GM19324 (cell line): ENCODE results near the gene ING2.
"Not testable (repeated sequence)": the region's sequence is repeated elsewhere in the genome, so short reads cannot be mapped to it uniquely, and the experiment has no call there.

Source experiments
- ATAC-seq: cut with Tn5 transposase; IDR thresholded peaks from one replicate; pipeline ENCODE4 v1.9.1; 2021; ENCODE audit warnings: mild to moderate bottlenecking, moderate library complexity; ENCODE audit not compliant: unreplicated experiment, low FRiP score

Gene ING2

DNA sequence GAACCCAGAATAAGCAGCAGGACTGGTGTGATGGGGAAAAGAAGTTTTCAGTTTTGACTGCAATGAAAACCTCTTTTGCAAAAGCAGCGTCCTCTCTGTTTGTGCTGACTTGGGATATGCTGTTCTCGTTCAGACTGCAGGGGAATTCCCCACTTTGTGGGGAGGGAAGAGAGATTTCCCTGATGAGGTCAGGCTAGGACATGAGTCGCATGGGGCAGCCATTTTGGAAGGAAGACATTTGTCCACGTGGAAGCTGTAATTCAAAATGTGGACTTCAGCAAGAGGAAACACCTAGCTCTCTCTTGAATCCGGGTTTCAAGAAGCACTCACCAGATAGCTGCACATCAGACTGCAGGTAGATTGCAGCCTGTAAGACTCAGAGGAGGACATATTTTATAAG, 39.3 kb downstream of the ING2 start:
- no peak for ATAC-seq

DNA sequence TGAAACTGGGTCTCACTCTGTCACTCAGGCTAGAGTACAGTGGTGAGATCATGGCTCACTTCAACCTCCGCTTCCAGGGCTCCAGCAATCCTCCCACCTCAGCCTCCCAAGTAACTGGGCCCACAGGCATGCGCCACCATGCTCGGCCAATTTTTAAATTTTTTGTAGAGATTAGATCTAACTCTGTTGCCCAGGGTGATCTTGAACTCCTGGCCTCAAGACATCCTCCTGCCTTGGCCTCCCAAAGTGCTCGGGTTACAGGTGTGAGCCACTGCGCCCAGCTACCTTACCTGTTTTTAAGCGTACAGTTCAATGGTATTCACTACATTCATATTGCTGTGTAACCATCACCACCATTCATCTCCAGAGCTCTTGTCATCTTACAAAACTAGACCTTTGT, 41.5 kb downstream of the ING2 start:
- no peak for ATAC-seq

DNA sequence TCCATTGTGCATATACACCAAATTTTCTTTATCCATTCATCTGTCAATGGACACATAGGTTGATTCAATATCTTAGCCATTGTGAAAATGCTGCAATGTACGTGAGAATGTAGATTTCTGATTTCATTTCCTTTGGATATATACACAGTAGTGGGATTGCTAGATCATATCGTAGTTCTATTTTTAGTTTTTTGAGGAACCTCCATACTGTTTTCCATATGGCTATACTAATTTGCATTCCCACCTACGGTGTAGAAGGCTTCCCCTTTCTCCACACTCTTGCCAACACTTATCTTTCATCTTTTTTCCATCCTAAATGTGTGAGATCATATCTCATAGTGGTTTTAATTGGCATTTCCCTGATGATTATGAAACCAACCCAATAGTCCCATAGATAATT, 43.4 kb downstream of the ING2 start:
- ATAC-seq: no peak

DNA sequence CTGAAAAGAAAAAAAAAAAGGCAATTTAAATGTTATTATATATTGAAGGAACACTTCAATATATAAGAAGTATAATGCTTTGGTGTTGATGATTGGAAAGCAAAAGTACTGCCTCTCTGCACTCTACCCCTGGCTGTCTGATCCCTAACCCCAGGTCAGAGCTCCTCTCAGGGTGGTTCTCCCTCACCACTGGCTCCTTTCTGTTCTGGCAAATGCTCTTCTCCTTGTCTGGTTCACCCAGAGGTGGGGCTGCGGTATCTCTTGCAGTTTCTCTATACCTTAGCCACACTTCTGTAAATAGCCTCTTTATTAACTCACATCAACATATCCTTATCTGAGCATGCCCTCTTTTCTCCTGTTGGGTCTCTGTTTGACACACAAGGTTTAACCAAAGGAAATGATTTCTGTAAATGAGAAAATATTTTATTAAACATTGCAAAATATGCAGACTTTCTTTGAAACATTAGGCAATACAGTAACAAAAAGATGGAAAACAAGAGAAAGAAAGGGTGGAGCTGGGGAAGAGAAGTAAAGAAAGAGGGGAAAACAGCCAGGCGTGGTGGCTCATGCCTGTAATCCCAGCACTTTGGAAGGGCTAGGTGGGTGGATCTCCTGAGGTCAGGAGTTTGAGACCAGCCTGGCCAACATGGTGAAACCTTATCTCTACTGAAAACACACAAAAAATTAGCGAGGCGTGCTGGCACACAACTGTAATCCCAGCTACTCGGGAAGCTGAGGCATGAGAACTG, 45.7 kb downstream of the ING2 start:
- ATAC-seq: no peak

DNA sequence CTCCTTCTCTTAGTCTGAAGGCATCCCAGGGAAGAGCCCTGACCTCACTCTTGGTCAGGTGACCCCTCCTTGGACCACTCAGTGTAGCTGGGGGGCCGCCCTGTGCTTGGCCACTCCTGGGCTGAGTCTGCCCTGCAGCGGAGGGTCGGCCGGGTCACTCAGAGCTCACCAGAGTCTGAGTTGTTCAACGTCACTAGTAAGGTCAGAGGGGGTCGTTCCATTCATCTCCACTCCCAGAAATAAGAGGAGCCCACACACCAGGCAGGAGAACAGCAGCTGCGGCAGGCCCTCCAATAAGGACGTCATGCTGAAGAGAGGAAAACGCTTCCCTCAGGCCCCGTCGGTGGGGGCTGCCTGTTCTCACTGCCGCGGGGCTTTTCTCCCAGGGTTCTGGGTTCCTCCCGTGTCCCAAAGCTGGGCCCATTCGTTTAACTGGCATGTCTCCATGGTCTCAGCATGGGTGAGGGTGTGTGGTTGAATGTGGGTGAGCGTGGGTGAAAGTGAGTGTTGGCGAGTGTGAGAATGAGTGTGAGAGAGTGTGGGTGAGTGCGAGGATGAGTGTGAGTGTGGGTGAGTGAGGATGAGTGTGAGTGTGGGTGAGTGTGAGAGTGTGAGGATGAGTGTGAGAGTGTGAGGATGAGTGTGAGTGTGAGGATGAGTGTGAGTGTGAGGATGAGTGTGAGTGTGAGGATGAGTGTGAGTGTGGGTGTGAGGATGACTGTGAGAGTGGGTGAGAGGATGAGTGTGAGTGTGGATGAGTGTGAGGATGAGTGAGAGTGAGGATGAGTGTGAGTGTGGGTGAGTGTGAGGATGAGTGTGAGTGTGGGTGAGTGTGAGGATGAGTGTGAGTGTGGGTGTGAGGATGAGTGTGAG, 47.7 kb downstream of the ING2 start:
- ATAC-seq: no peak

DNA sequence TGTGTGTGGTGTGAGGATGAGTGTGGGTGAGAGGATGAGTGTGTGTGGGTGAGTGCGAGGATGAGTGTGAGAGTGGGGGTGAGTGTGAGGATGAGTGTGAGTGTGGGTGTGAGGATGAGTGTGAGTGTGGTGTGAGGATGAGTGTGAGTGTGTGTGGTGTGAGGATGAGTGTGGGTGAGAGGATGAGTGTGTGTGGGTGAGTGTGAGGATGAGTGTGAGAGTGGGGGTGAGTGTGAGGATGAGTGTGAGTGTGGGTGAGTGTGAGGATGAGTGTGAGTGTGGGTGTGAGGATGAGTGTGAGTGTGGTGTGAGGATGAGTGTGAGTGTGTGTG, 48.3 kb downstream of the ING2 start:
- not testable (repeated sequence) for ATAC-seq

DNA sequence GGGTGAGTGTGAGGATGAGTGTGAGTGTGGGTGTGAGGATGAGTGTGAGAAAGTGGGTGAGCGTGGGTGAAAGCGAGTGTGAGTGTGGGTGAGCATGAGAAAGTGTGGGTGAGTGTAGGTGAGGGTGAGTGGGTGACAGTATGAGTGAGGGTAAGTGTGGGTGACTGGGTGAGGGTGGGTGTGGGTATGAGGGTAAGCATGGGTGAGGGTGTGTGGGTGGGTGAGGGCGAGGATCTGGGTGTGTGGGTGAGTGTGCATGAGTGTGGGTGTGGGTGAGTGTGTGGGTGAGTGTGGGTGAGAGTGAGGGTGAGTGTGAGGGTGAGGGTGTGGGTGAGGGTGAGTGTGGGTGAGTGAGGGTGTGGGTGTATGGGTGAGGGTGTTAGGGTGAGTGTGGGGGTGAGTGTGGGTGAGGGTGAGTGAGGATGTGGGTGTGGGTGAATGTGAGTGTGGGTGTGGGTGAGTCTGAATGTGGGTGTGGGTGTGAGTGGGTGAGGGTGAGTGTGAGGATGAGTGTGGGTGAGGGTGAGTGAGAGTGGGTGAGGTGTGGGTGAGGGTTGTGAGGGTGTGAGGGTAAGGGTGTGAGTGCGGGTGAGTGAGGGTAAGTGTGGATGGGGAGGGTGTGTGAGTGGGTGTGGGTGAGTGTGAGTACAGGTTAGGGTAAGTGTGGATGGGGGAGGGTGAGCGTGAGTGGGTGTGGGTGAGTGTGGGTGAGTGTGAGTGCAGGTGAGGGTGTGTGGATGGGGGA, 48.9 kb downstream of the ING2 start:
- ATAC-seq: no peak

DNA sequence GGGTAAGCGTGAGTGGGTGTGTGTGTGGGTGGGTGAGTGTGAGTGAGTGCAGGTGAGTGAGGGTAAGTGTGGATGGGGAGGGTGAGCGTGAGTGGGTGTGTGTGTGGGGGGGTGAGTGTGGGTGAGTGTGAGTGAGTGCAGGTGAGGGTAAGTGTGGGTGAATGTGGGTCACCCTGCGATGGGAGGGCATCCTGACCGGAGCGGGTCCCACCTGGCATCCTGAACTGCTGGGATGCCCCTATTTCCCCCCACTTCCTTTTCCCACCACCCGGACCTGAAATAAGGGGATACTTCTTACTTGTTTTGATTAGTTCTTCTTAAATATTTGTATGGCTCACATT, 49.5 kb downstream of the ING2 start:
- no peak for ATAC-seq

DNA sequence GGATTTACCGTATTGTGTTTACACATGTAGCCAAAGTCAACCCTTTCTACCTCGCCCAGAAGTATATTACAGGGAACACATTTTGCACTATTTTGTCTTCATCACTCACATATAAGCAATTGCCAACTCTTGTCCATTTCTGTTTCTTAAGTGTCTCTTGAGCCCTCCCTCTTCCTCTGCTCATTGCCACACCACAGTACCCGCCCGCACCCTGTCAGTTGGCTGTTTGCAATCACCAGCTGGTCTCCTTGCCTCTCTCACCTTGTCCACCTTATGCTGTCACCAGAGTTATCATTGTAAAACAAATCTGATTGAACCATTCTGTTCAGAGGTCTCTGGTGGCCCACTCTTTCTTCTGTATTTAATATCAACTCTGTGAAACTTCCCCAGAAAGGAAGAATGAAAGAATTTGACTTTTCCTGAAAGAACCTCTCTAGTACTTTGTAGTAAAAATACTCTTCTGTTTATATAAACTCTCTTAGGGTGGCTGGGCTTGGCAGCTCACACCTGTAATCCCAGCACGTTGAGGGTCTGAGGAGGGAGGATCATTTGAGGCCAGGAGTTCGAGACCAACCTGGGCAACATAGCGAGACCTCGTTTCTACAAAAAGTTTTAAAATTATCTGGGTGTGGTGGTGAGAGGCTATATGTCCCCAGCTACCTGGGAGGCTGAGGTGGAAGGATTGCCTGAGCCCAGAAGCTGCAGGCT, 50.2 kb downstream of the ING2 start:
- no peak for ATAC-seq

DNA sequence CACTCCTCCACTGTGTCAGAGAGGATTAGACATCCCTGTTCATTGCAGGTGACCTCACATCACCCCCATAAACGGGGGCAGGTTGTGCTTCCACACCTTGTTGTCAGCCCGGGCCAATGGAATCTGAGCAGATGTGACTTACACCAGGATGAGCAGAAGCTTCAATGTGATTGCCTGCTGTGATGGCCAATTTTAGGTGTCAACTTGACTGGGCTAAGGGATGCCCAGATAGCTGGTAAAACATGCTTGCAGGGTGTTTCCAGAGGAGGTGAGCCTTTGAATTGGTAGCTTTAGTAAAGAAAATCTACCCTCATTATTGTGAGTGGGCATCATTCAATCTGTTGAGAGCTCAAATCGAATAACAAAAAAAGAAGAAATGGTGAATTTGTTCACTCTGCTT, 52.1 kb downstream of the ING2 start:
- ATAC-seq: no peak

DNA sequence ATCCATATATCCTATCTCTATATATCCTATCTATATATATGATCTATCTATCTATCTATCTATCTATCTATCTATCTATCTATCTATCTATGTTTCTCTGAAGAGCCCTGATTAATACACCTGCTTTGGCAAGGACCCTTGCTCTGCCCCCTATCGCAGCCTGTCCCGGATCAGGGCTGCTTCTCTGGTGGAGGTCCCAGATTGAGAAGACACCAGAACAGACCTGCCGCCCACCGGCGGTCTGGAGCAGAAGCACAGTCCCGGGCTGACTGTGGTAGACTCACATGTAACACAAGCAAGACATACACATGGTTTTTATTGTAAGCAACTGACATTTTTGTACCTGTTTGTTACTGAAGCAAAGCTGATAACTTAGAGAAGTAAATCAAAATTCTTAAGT, 52.8 kb downstream of the ING2 start:
- no peak for ATAC-seq

DNA sequence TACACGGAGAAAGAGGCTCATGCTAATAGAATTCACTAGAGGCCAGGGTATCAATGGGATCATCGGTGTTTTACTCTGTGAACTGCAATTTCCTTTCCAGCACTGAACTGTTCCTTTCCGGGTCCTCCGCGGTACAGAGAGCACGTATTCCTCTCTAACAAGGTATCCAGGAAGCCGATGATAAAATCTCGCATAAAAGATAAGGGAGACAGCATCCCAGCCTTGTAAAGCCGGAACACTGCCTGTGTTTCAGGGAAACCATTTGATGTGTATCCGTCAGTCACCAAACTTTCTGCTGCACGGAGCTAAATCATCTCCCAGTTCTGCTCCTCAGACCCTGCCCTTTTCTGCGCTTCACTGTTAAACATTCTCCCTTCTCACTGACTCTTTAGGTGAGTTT, 54.0 kb downstream of the ING2 start:
- no peak for ATAC-seq

DNA sequence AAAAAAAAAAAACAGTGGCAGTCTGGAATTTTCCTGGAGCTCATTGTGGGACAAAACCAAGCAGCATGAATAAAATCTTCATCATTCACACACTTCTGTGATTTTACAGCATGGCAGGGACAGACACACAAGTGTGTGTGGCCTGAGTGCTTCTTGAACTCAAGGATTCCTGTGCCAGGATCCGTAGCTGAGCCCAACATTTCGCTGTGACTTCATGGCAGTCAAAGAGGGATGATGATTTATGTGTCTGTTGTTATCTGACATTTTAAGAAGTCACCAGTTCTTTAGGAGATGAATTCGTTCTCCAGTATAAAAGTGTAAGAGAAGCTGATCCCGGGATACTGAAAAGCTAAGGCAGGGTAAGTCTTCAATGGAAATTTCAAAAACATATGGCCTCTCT, 57.0 kb downstream of the ING2 start:
- no peak for ATAC-seq
